PC-3 (cell line): ENCODE results near the gene SLC38A8.

Source experiments
- CTCF ChIP-seq: fragments of 300-600 bp; sonication (generic); conservative IDR thresholded peaks from 2 replicates; pipeline ENCODE4 v1.5.1; 2017; ENCODE audit warnings: antibody characterized with exemption, low read depth, mild to moderate bottlenecking, low read length
- EZH2 ChIP-seq: fragments of 300-600 bp; sonication (generic); IDR thresholded peaks from one replicate; pipeline ENCODE4 v1.6.1; 2017; ENCODE audit warnings: antibody characterized with exemption, mild to moderate bottlenecking, low read length; ENCODE audit not compliant: unreplicated experiment

DNA sequence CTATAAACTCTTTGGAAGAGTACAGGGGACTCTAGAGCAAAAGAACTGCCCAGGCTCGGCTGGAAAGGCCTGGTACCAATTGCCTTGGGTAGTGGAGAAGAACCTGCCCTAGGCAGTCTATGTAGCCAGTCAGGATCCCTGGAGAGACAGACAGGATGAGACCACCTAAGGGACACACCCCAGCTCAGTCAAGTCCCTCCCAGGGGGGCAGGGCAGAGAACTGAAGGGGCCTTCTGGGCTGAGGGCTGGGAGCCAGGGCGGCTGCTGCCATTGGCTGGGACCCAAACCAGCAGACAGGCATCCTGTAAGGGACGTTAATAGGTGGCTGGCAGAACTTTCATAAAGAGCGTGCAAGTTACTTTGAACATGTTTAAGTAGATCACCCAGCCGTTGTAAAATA, 12.8 kb upstream of the SLC38A8 start:
- TF ChIP-seq CTCF, result no peak
- TF ChIP-seq EZH2, result no peak
